Muscle of leg (tissue), 11 donors: ENCODE measurements around the gene CXCL12. TPM values are rescaled to one million over a fixed set of nuclear protein-coding genes. Genes with fewer than 3 reads are reported as not detected.
A peak's percentile ranks its signal among the peaks of the same experiment; 100 is the strongest.

Source experiments
- DNase-seq: peaks from one replicate; pipeline ENCODE4 v3.0.0; 2013
- H3K27ac ChIP-seq: one replicate; pipeline ENCODE4 v1.5.1; 2013; ENCODE audit warnings: mild to moderate bottlenecking, low read length, control low read depth
- H3K27me3 ChIP-seq: one replicate; pipeline ENCODE4 v1.6.1; 2013; ENCODE audit warnings: low read length; ENCODE audit not compliant: control insufficient read depth, insufficient read depth
- H3K36me3 ChIP-seq: one replicate; pipeline ENCODE4 v1.6.1; 2013; ENCODE audit warnings: low read length; ENCODE audit not compliant: control insufficient read depth, insufficient read depth
- H3K4me1 ChIP-seq: one replicate; pipeline ENCODE4 v1.6.1; 2013; ENCODE audit warnings: low read length; ENCODE audit not compliant: control insufficient read depth, insufficient read depth
- H3K4me3 ChIP-seq: one replicate; pipeline ENCODE4 v1.5.1; 2013; ENCODE audit warnings: low read length, control low read depth
- H3K9me3 ChIP-seq: replicated peaks from 2 replicates; pipeline ENCODE4 v1.6.1; 2013; ENCODE audit warnings: low read depth, low read length; ENCODE audit not compliant: control insufficient read depth
- WGBS: methylation state at CpG from one replicate; pipeline ENCODE4 v1.1.5; 2013; ENCODE audit warnings: missing lambda C conversion rate; ENCODE audit not compliant: insufficient coverage; 5-methylcytosine and 5-hydroxymethylcytosine counted together
- polyA plus RNA-seq, 8 donors: library from polyadenylated mRNA; unstranded; fragments of 120-200 nt; gene quantifications; one replicate each; pipeline versions ENCODE4 v1.2.1 to v1.2.3, GENCODE V29; 2013; ENCODE audit warnings: inconsistent platforms in 1 of 8, low replicate concordance in 1 of 8; ENCODE audit not compliant: insufficient read length in 8 of 8, insufficient read depth in 1 of 8
- total RNA-seq: library from RNA; stranded (reverse); fragments of 120-200 nt; gene quantifications from one replicate; pipeline ENCODE4 v1.2.4, GENCODE V29; 2013

The CXCL12 gene
- total and polyA plus RNA-seq, 9 donors = 126 to 360 (median 266) TPM

- H3K9me3 ChIP-seq = no peaks in the 10 kb centered on the region
- H3K4me1 ChIP-seq = peaks cover 62% of the 10 kb centered on the region
- no CpG with 5 or more reads among the region's 4 CpGs for WGBS
- DNase-seq = no peak
- H3K27ac ChIP-seq = no peak overlapping the region
- peaks cover 50% of the 10 kb centered on the region for H3K36me3 ChIP-seq
- no peaks in the 10 kb centered on the region for H3K27me3 ChIP-seq
- no peak overlapping the region for H3K4me3 ChIP-seq
Measured at GRCh38 chr10:44379907-44380306, 5.0 kb downstream of the CXCL12 start.

- 88% methylated on average over 14 of the region's 14 CpGs for WGBS
- H3K4me3 ChIP-seq = no peak overlapping the region
- no peak for DNase-seq
- H3K27ac ChIP-seq = no peak overlapping the region
- H3K9me3 ChIP-seq = no peaks in the 10 kb centered on the region
- no peaks in the 10 kb centered on the region for H3K27me3 ChIP-seq
- peaks cover 61% of the 10 kb centered on the region for H3K4me1 ChIP-seq
- peaks cover 63% of the 10 kb centered on the region for H3K36me3 ChIP-seq
Measured at GRCh38 chr10:44378626-44379025, 6.3 kb downstream of the CXCL12 start.

- peaks cover 71% of the 10 kb centered on the region for H3K36me3 ChIP-seq
- no peak overlapping the region for H3K4me3 ChIP-seq
- no peaks in the 10 kb centered on the region for H3K9me3 ChIP-seq
- 76% methylated on average over 8 of the region's 16 CpGs for WGBS
- no peaks in the 10 kb centered on the region for H3K27me3 ChIP-seq
- peaks cover 53% of the 10 kb centered on the region for H3K4me1 ChIP-seq
- H3K27ac ChIP-seq = no peak overlapping the region
- no peak for DNase-seq
Measured at GRCh38 chr10:44377651-44378310, 7.1 kb downstream of the CXCL12 start.

GRCh38 chr10:44376472-44377099 is 8.3 kb downstream of the CXCL12 start:
- Histone ChIP-seq H3K9me3 (no peaks in the 10 kb centered on the region), H3K27me3 (no peaks in the 10 kb centered on the region), H3K27ac (no peak overlapping the region), H3K36me3 (peaks cover 81% of the 10 kb centered on the region), H3K4me1 (peaks cover 44% of the 10 kb centered on the region), H3K4me3 (no peak overlapping the region)
- DNase-seq = peak; percentile 43
- 49% methylated on average over 2 of the region's 7 CpGs for WGBS

GRCh38 chr10:44374155-44374554 is 10.7 kb downstream of the CXCL12 start:
- DNase-seq = no peak
- Histone ChIP-seq H3K36me3 (peaks cover 83% of the 10 kb centered on the region), H3K4me1 (peaks cover 33% of the 10 kb centered on the region), H3K27ac (no peak overlapping the region), H3K4me3 (no peak overlapping the region), H3K27me3 (no peaks in the 10 kb centered on the region), H3K9me3 (no peaks in the 10 kb centered on the region)
- 90% methylated on average over 4 of the region's 6 CpGs for WGBS

- Histone ChIP-seq H3K27me3 (no peaks in the 10 kb centered on the region), H3K36me3 (peaks cover 80% of the 10 kb centered on the region), H3K4me1 (peaks cover 39% of the 10 kb centered on the region), H3K9me3 (no peaks in the 10 kb centered on the region), H3K4me3 (no peak overlapping the region), H3K27ac (no peak overlapping the region)
- DNase-seq = no peak
- 92% methylated on average over 23 of the region's 27 CpGs for WGBS
Measured at GRCh38 chr10:44373341-44373995, 11.4 kb downstream of the CXCL12 start.

- no peaks in the 10 kb centered on the region for H3K27me3 ChIP-seq
- H3K27ac ChIP-seq = no peak overlapping the region
- 93% methylated on average over 5 of the region's 5 CpGs for WGBS
- H3K4me1 ChIP-seq = peaks cover 34% of the 10 kb centered on the region
- no peaks in the 10 kb centered on the region for H3K9me3 ChIP-seq
- DNase-seq = no peak
- peaks cover 79% of the 10 kb centered on the region for H3K36me3 ChIP-seq
- no peak overlapping the region for H3K4me3 ChIP-seq
Measured at GRCh38 chr10:44372181-44372580, 12.7 kb downstream of the CXCL12 start.

- WGBS = 59% methylated on average over 8 of the region's 10 CpGs
- no peak overlapping the region for H3K27ac ChIP-seq
- peaks cover 75% of the 10 kb centered on the region for H3K36me3 ChIP-seq
- peaks cover 28% of the 10 kb centered on the region for H3K4me1 ChIP-seq
- H3K27me3 ChIP-seq = no peaks in the 10 kb centered on the region
- no peak for DNase-seq
- H3K9me3 ChIP-seq = no peaks in the 10 kb centered on the region
- H3K4me3 ChIP-seq = no peak overlapping the region
Measured at GRCh38 chr10:44370731-44371248, 14.1 kb downstream of the CXCL12 start.

GRCh38 chr10:44369854-44370253 is 15.0 kb downstream of the CXCL12 start:
- Histone ChIP-seq H3K27me3 (no peaks in the 10 kb centered on the region), H3K4me3 (no peak overlapping the region), H3K27ac (no peak overlapping the region), H3K9me3 (no peaks in the 10 kb centered on the region), H3K4me1 (peaks cover 19% of the 10 kb centered on the region), H3K36me3 (peaks cover 66% of the 10 kb centered on the region)
- no peak for DNase-seq
- no CpG with 5 or more reads among the region's 1 CpG for WGBS

GRCh38 chr10:44369296-44369695 is 15.6 kb downstream of the CXCL12 start:
- DNase-seq = peak; percentile 28
- H3K9me3 ChIP-seq = no peaks in the 10 kb centered on the region
- H3K4me3 ChIP-seq = no peak overlapping the region
- peaks cover 60% of the 10 kb centered on the region for H3K36me3 ChIP-seq
- no peaks in the 10 kb centered on the region for H3K27me3 ChIP-seq
- H3K4me1 ChIP-seq = peaks cover 18% of the 10 kb centered on the region
- no peak overlapping the region for H3K27ac ChIP-seq
- WGBS = 47% methylated on average over 2 of the region's 6 CpGs
